Measurements from ENCODE around the gene ARHGAP33. TPM values are rescaled to one million over a fixed set of nuclear protein-coding genes. Genes with fewer than 3 reads are reported as not detected.

The ARHGAP33 gene
- total and polyA plus RNA-seq, 4 donors: 13.6 to 183 (median 92.5) TPM

GRCh38 chr19:35807633-35808032 is 32.3 kb downstream of the ARHGAP33 start:
- H3K27me3 ChIP-seq (ENCODE audit: control insufficient read depth, insufficient read depth, low read length): no peaks in the 10 kb centered on the region
- no peaks in the 10 kb centered on the region for H3K36me3 ChIP-seq (ENCODE audit: control insufficient read depth, insufficient read depth, low read length)
- H3K27ac ChIP-seq (ENCODE audit: low read depth, low read length): no peak overlapping the region
- no peak overlapping the region for H3K4me3 ChIP-seq (ENCODE audit: low read depth, low read length)
- no peaks in the 10 kb centered on the region for H3K4me1 ChIP-seq (ENCODE audit: control insufficient read depth, insufficient read depth, low read length)
- WGBS (ENCODE audit: insufficient coverage): 94% methylated on average over 3 of the region's 5 CpGs
- H3K9me3 ChIP-seq (ENCODE audit: control insufficient read depth, insufficient read depth, low read length): no peaks in the 10 kb centered on the region
- DNase-seq (ENCODE audit: low read depth in 4 of 6, low spot score in 6 of 6): no peak

GRCh38 chr19:35811317-35812219 is 36.2 kb downstream of the ARHGAP33 start:
- H3K36me3 ChIP-seq (ENCODE audit: control insufficient read depth, insufficient read depth, low read length): no peaks in the 10 kb centered on the region
- H3K27ac ChIP-seq (ENCODE audit: low read depth, low read length): no peak overlapping the region
- H3K4me1 ChIP-seq (ENCODE audit: control insufficient read depth, insufficient read depth, low read length): no peaks in the 10 kb centered on the region
- WGBS (ENCODE audit: insufficient coverage): 76% methylated on average over 16 of the region's 18 CpGs
- H3K27me3 ChIP-seq (ENCODE audit: control insufficient read depth, insufficient read depth, low read length): no peaks in the 10 kb centered on the region
- H3K9me3 ChIP-seq (ENCODE audit: control insufficient read depth, insufficient read depth, low read length): no peaks in the 10 kb centered on the region
- no peak overlapping the region for H3K4me3 ChIP-seq (ENCODE audit: low read depth, low read length)
- DNase-seq (ENCODE audit: low read depth in 4 of 6, low spot score in 6 of 6): no peak

- DNase-seq (ENCODE audit: low read depth in 4 of 6, low spot score in 6 of 6): no peak
- Histone ChIP-seq H3K27ac (ENCODE audit: low read depth, low read length) (no peak within 1 kb of the TSS), H3K4me1 (ENCODE audit: control insufficient read depth, insufficient read depth, low read length) (no peaks in the 10 kb centered on the region), H3K36me3 (ENCODE audit: control insufficient read depth, insufficient read depth, low read length) (no peaks in the 10 kb centered on the region), H3K9me3 (ENCODE audit: control insufficient read depth, insufficient read depth, low read length) (no peaks in the 10 kb centered on the region), H3K4me3 (ENCODE audit: low read depth, low read length) (no peak within 1 kb of the TSS), H3K27me3 (ENCODE audit: control insufficient read depth, insufficient read depth, low read length) (no peaks in the 10 kb centered on the region)
- 72% methylated on average over 24 of the region's 26 CpGs for WGBS (ENCODE audit: insufficient coverage)
Measured at GRCh38 chr19:35812220-35813042, 37.1 kb downstream of the ARHGAP33 start, which contains the start of gene PRODH2. TSS of gene PRODH2 (minus strand) at chr19:35812845. CDS start at chr19:35812805, 40 bp downstream.

GRCh38 chr19:35813043-35813890 is 37.9 kb downstream of the ARHGAP33 start:
- DNase-seq (ENCODE audit: low read depth in 4 of 6, low spot score in 6 of 6): no peak
- no peak overlapping the region for H3K4me3 ChIP-seq (ENCODE audit: low read depth, low read length)
- H3K27me3 ChIP-seq (ENCODE audit: control insufficient read depth, insufficient read depth, low read length): no peaks in the 10 kb centered on the region
- H3K27ac ChIP-seq (ENCODE audit: low read depth, low read length): no peak overlapping the region
- H3K9me3 ChIP-seq (ENCODE audit: control insufficient read depth, insufficient read depth, low read length): no peaks in the 10 kb centered on the region
- H3K4me1 ChIP-seq (ENCODE audit: control insufficient read depth, insufficient read depth, low read length): no peaks in the 10 kb centered on the region
- WGBS (ENCODE audit: insufficient coverage): 79% methylated on average over 2 of the region's 11 CpGs
- H3K36me3 ChIP-seq (ENCODE audit: control insufficient read depth, insufficient read depth, low read length): no peaks in the 10 kb centered on the region

GRCh38 chr19:35816262-35816661 is 40.9 kb downstream of the ARHGAP33 start:
- Histone ChIP-seq H3K9me3 (ENCODE audit: control insufficient read depth, insufficient read depth, low read length) (no peaks in the 10 kb centered on the region), H3K36me3 (ENCODE audit: control insufficient read depth, insufficient read depth, low read length) (no peaks in the 10 kb centered on the region), H3K27me3 (ENCODE audit: control insufficient read depth, insufficient read depth, low read length) (no peaks in the 10 kb centered on the region), H3K4me1 (ENCODE audit: control insufficient read depth, insufficient read depth, low read length) (no peaks in the 10 kb centered on the region), H3K27ac (ENCODE audit: low read depth, low read length) (no peak overlapping the region), H3K4me3 (ENCODE audit: low read depth, low read length) (no peak overlapping the region)
- 22% methylated on average over 3 of the region's 6 CpGs for WGBS (ENCODE audit: insufficient coverage)
- no peak for DNase-seq (ENCODE audit: low read depth in 4 of 6, low spot score in 6 of 6)

- H3K9me3 ChIP-seq (ENCODE audit: control insufficient read depth, insufficient read depth, low read length): no peaks in the 10 kb centered on the region
- no peaks in the 10 kb centered on the region for H3K4me1 ChIP-seq (ENCODE audit: control insufficient read depth, insufficient read depth, low read length)
- no peaks in the 10 kb centered on the region for H3K36me3 ChIP-seq (ENCODE audit: control insufficient read depth, insufficient read depth, low read length)
- no peak for DNase-seq (ENCODE audit: low read depth in 4 of 6, low spot score in 6 of 6)
- no peaks in the 10 kb centered on the region for H3K27me3 ChIP-seq (ENCODE audit: control insufficient read depth, insufficient read depth, low read length)
- H3K27ac ChIP-seq (ENCODE audit: low read depth, low read length): no peak overlapping the region
- no peak overlapping the region for H3K4me3 ChIP-seq (ENCODE audit: low read depth, low read length)
- WGBS (ENCODE audit: insufficient coverage): 95% methylated on average over 4 of the region's 9 CpGs
Measured at GRCh38 chr19:35816846-35817245, 41.5 kb downstream of the ARHGAP33 start.

- DNase-seq (ENCODE audit: low read depth in 4 of 6, low spot score in 6 of 6): no peak
- no peaks in the 10 kb centered on the region for H3K9me3 ChIP-seq (ENCODE audit: control insufficient read depth, insufficient read depth, low read length)
- H3K4me1 ChIP-seq (ENCODE audit: control insufficient read depth, insufficient read depth, low read length): no peaks in the 10 kb centered on the region
- no peak overlapping the region for H3K4me3 ChIP-seq (ENCODE audit: low read depth, low read length)
- no peaks in the 10 kb centered on the region for H3K27me3 ChIP-seq (ENCODE audit: control insufficient read depth, insufficient read depth, low read length)
- H3K27ac ChIP-seq (ENCODE audit: low read depth, low read length): no peak overlapping the region
- WGBS (ENCODE audit: insufficient coverage): 72% methylated on average over 2 of the region's 3 CpGs
- H3K36me3 ChIP-seq (ENCODE audit: control insufficient read depth, insufficient read depth, low read length): no peaks in the 10 kb centered on the region
Measured at GRCh38 chr19:35818445-35818844, 43.1 kb downstream of the ARHGAP33 start.

GRCh38 chr19:35822579-35822978 is 47.2 kb downstream of the ARHGAP33 start:
- Histone ChIP-seq H3K27ac (ENCODE audit: low read depth, low read length) (no peak overlapping the region), H3K4me1 (ENCODE audit: control insufficient read depth, insufficient read depth, low read length) (no peaks in the 10 kb centered on the region), H3K4me3 (ENCODE audit: low read depth, low read length) (no peak overlapping the region), H3K36me3 (ENCODE audit: control insufficient read depth, insufficient read depth, low read length) (no peaks in the 10 kb centered on the region), H3K27me3 (ENCODE audit: control insufficient read depth, insufficient read depth, low read length) (no peaks in the 10 kb centered on the region), H3K9me3 (ENCODE audit: control insufficient read depth, insufficient read depth, low read length) (no peaks in the 10 kb centered on the region)
- DNase-seq (ENCODE audit: low read depth in 4 of 6, low spot score in 6 of 6): no peak
- WGBS (ENCODE audit: insufficient coverage): 79% methylated on average over 3 of the region's 3 CpGs

GRCh38 chr19:35824150-35824549 is 48.8 kb downstream of the ARHGAP33 start:
- WGBS (ENCODE audit: insufficient coverage): no CpG with 5 or more reads among the region's 5 CpGs
- Histone ChIP-seq H3K27ac (ENCODE audit: low read depth, low read length) (no peak overlapping the region), H3K9me3 (ENCODE audit: control insufficient read depth, insufficient read depth, low read length) (no peaks in the 10 kb centered on the region), H3K4me1 (ENCODE audit: control insufficient read depth, insufficient read depth, low read length) (no peaks in the 10 kb centered on the region), H3K4me3 (ENCODE audit: low read depth, low read length) (no peak overlapping the region), H3K36me3 (ENCODE audit: control insufficient read depth, insufficient read depth, low read length) (no peaks in the 10 kb centered on the region), H3K27me3 (ENCODE audit: control insufficient read depth, insufficient read depth, low read length) (no peaks in the 10 kb centered on the region)
- no peak for DNase-seq (ENCODE audit: low read depth in 4 of 6, low spot score in 6 of 6)
